Endothelial cell of umbilical vein (primary cell): ENCODE results near the gene OR9Q1. TPM values are rescaled to one million over a fixed set of nuclear protein-coding genes. Genes with fewer than 3 reads are reported as not detected.

Source experiments
- BruUV-seq: library from RNA; stranded (reverse); fragments of 400-500 nt; replicated peaks from 2 replicates; lab custom pipeline; 2021; lab: Mats Ljungman, UMichigan
- CTCF ChIA-PET: fragments of 300-600, 350-600 bp; sonication (Branson Sonifier 250); formaldehyde crosslinking; loops from one replicate; lab custom pipeline; 2021; ENCODE audit warnings: antibody characterized with exemption, inconsistent platforms; lab: Charles Lee
- POLR2A ChIA-PET: fragments of 300-600, 350-600 bp; sonication (Branson Sonifier 250); formaldehyde crosslinking; loops from one replicate; lab custom pipeline; 2021; ENCODE audit warnings: antibody characterized with exemption, inconsistent platforms; lab: Charles Lee
- DNase-seq: peaks from one replicate; pipeline ENCODE4 v3.0.0-alpha.2; 2011; ENCODE audit warnings: low read depth, low spot score
- FAIRE-seq: peaks from 2 replicates; lab custom pipeline; 2011; peaks lifted over from hg19 to GRCh38; lab: Jason Lieb, UNC
- H2AFZ ChIP-seq: 2 replicates; pipeline ENCODE4 v1.6.0; 2012; ENCODE audit warnings: low read depth, low read length, control low read depth, inconsistent platforms
- H3K27ac ChIP-seq: 2 replicates; pipeline ENCODE4 v1.5.1; 2011; ENCODE audit warnings: low read depth, mild to moderate bottlenecking, control low read depth, low read length, moderate library complexity; ENCODE audit not compliant: insufficient read depth
- H3K27me3 ChIP-seq, 2 experiments: 2 replicates each; pipeline versions ENCODE4 v1.6.0 to v1.6.1; 2011; ENCODE audit warnings: low read length in 2 of 2, mixed read lengths in 1 of 2; ENCODE audit not compliant: control insufficient read depth in 2 of 2, insufficient read depth in 2 of 2
- H3K36me3 ChIP-seq, 2 experiments: 2 replicates in 1 of 2; 3 replicates in 1 of 2; pipeline ENCODE4 v1.5.1; 2011; ENCODE audit warnings: low read length in 2 of 2, mild to moderate bottlenecking in 1 of 2, moderate library complexity in 1 of 2; ENCODE audit not compliant: control insufficient read depth in 2 of 2, insufficient read depth in 2 of 2; ENCODE audit errors: extremely low read depth in 1 of 2
- H3K4me1 ChIP-seq: 3 replicates; pipeline ENCODE4 v1.5.1; 2011; ENCODE audit warnings: mild to moderate bottlenecking, low read length; ENCODE audit not compliant: control insufficient read depth, insufficient read depth; ENCODE audit errors: extremely low read depth
- H3K4me2 ChIP-seq: 2 replicates; pipeline ENCODE4 v1.6.1; 2011; ENCODE audit warnings: low read length, control low read depth, mixed read lengths; ENCODE audit not compliant: insufficient read depth
- H3K4me3 ChIP-seq, 3 experiments: fragments of 200-600 bp in 1 of 3; sonication (generic), shearing (Covaris generic) in 1 of 3; replicated peaks in 1 of 3; 2 replicates each; pipeline ENCODE4 v1.5.1; 2011 to 2016; ENCODE audit warnings: control low read depth in 3 of 3, low read length in 3 of 3, mild to moderate bottlenecking in 2 of 3, inconsistent platforms in 1 of 3, low read depth in 1 of 3, moderate library complexity in 1 of 3; ENCODE audit not compliant: insufficient read depth in 1 of 3
- H3K79me2 ChIP-seq: 2 replicates; pipeline ENCODE4 v1.6.0; 2012; ENCODE audit warnings: low read length, inconsistent platforms; ENCODE audit not compliant: control insufficient read depth, insufficient read depth
- H3K9ac ChIP-seq: replicated peaks from 2 replicates; pipeline ENCODE3; 2011; ENCODE audit warnings: low read length, control low read depth; ENCODE audit not compliant: insufficient read depth; ENCODE audit errors: extremely low read depth
- H3K9me1 ChIP-seq: replicated peaks from 3 replicates; pipeline ENCODE4 v1.6.0; 2011; ENCODE audit warnings: mild to moderate bottlenecking, low read length; ENCODE audit not compliant: control insufficient read depth, insufficient read depth; ENCODE audit errors: extremely low read depth
- H3K9me3 ChIP-seq: replicated peaks from 2 replicates; pipeline ENCODE4 v1.5.1; 2012; ENCODE audit warnings: low read length, inconsistent platforms; ENCODE audit not compliant: control insufficient read depth, insufficient read depth
- H4K20me1 ChIP-seq: replicated peaks from 2 replicates; pipeline ENCODE3; 2011; ENCODE audit warnings: mild to moderate bottlenecking, low read length; ENCODE audit not compliant: control insufficient read depth, insufficient read depth; ENCODE audit errors: extremely low read depth
- EZH2 ChIP-seq: IDR thresholded peaks from 2 replicates; pipeline ENCODE4 v1.6.1; 2012; ENCODE audit warnings: borderline replicate concordance, low read depth, mild to moderate bottlenecking, moderate library complexity, low read length, inconsistent platforms; ENCODE audit not compliant: severe bottlenecking
- FOS ChIP-seq: IDR thresholded peaks from 2 replicates; pipeline ENCODE4 v1.6.1; 2011; ENCODE audit warnings: mild to moderate bottlenecking, low read length, moderate library complexity, borderline replicate concordance; ENCODE audit not compliant: insufficient read depth
- GATA2 ChIP-seq: IDR thresholded peaks from 2 replicates; pipeline ENCODE4 v1.7.0; 2011; ENCODE audit warnings: low read depth, mild to moderate bottlenecking, moderate library complexity, mixed read lengths, low read length; ENCODE audit not compliant: insufficient read length, insufficient read depth
- MYC ChIP-seq: IDR thresholded peaks from one replicate; pipeline ENCODE4 v1.6.1; 2011; ENCODE audit warnings: mild to moderate bottlenecking, low read depth, low read length
- dilution Hi-C: fragments of 300-500 bp; cut with MboI; formaldehyde crosslinking; loops from one replicate; pipeline ENCODE4 v1.15.0; 2019; ENCODE audit warnings: low sequenced_read_pairs; ENCODE audit not compliant: extremely low pct_ligation_motif_present
- intact Hi-C: fragments of 100-400 bp; cut with micrococcal nuclease; formaldehyde crosslinking; loops from one replicate; pipeline ENCODE4 v1.10.0; 2022
- polyA plus RNA-seq, 4 experiments: library from polyadenylated mRNA; depleted of rRNA in 3 of 4; stranded (reverse) in 3 of 4; unstranded in 1 of 4; fragments of >200 nt; gene quantifications; 2 replicates each; pipeline versions ENCODE4 v1.2.1 to v1.2.3, GENCODE V29; 2011 to 2012; ENCODE audit warnings: missing spikeins in 1 of 4
- total RNA-seq: library from RNA; stranded (reverse); gene quantifications from 2 replicates; pipeline ENCODE4 v1.2.3, GENCODE V29; 2021
- TF ChIP-seq, protein P1 (sequence below), 2 donors: IDR thresholded peaks; 1 replicate in 1 of 2; 2 replicates in 1 of 2; pipeline ENCODE4 v1.5.1; 2011; ENCODE audit warnings: low read length in 2 of 2, mild to moderate bottlenecking in 2 of 2, moderate library complexity in 2 of 2, control low read depth in 1 of 2, inconsistent platforms in 1 of 2, low read depth in 1 of 2; ENCODE audit not compliant: insufficient read depth in 1 of 2; ENCODE audit errors: extremely low read depth in 1 of 2
- TF ChIP-seq, protein P2 (sequence below): IDR thresholded peaks from 2 replicates; pipeline ENCODE4 v1.6.1; 2011; ENCODE audit not compliant: insufficient read depth, insufficient read length

OR9Q1 gene
- total and polyA plus RNA-seq, 2 donors (not counting 3 experiments of a cell fraction or from before 2014, with no cell fraction given) = not detected

DNA sequence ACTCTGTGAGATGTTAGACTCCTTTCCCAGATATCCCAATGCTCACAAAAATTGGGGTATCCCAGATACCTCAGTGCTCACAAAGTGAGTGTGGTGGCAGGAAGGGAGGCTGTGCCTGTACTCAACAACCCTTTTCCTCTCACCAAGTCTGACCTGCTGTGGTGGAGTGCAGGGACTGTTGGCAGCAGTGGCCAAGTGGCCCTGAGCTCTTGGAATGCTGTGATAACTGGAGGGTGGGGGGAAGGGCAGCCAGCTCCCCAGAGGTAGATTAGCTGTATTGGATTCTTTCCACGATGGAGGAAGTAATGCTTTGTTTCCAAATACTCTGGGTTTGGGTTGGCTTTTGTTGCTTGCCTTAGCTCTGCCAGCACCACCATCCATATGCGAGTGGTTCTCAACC lies 46.0 kb upstream of the OR9Q1 start:
- no peaks in the 10 kb centered on the region for H3K9me3 ChIP-seq
- peaks cover 3 to 9% of the 10 kb centered on the region in 2 experiments for H3K27me3 ChIP-seq
- DNase-seq (no peak), FAIRE-seq (no peak)
- no peak overlapping the region for H3K27ac ChIP-seq
- H3K36me3 ChIP-seq = no peaks in the 10 kb centered on the region
- no peaks in the 10 kb centered on the region for H4K20me1 ChIP-seq
- H3K9ac ChIP-seq = no peak overlapping the region
- BruUV-seq = no TSS peak
- H3K9me1 ChIP-seq = no peaks in the 10 kb centered on the region
- H3K4me2 ChIP-seq = no peak overlapping the region
- no peaks in the 10 kb centered on the region for H3K4me1 ChIP-seq
- intact Hi-C loops = no loop called here
- ChIA-PET POLR2A (no interaction called here), CTCF (no interaction called here)
- no peak for TF ChIP-seq FOS
- no peak for TF ChIP-seq GATA2
- TF ChIP-seq MYC = no peak
- TF ChIP-seq, protein P1, sequence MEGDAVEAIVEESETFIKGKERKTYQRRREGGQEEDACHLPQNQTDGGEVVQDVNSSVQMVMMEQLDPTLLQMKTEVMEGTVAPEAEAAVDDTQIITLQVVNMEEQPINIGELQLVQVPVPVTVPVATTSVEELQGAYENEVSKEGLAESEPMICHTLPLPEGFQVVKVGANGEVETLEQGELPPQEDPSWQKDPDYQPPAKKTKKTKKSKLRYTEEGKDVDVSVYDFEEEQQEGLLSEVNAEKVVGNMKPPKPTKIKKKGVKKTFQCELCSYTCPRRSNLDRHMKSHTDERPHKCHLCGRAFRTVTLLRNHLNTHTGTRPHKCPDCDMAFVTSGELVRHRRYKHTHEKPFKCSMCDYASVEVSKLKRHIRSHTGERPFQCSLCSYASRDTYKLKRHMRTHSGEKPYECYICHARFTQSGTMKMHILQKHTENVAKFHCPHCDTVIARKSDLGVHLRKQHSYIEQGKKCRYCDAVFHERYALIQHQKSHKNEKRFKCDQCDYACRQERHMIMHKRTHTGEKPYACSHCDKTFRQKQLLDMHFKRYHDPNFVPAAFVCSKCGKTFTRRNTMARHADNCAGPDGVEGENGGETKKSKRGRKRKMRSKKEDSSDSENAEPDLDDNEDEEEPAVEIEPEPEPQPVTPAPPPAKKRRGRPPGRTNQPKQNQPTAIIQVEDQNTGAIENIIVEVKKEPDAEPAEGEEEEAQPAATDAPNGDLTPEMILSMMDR (IDR thresholded peaks at IDR 0.05; ENCODE audit: extremely low read depth in 1 of 2, insufficient read depth in 1 of 2, low read depth in 1 of 2, low read length in 2 of 2) = no peak
- TF ChIP-seq, protein P2, sequence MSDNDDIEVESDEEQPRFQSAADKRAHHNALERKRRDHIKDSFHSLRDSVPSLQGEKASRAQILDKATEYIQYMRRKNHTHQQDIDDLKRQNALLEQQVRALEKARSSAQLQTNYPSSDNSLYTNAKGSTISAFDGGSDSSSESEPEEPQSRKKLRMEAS = no peak
- TF ChIP-seq EZH2 = no peak
- H3K4me3 ChIP-seq = no peak overlapping the region
- no peaks in the 10 kb centered on the region for H3K79me2 ChIP-seq
- dilution Hi-C loops = no loop called here
- no peak overlapping the region for H2AFZ ChIP-seq
